CD14-positive monocyte (primary cell): ENCODE data around the gene NPHP3. TPM values are rescaled to one million over a fixed set of nuclear protein-coding genes. Genes with fewer than 3 reads are reported as not detected.
A peak's percentile ranks its signal among the peaks of the same experiment; 100 is the strongest.

Source experiments
- DNase-seq, 3 donors: peaks; one replicate each; pipeline ENCODE4 v3.0.0-alpha.2; 2011 to 2022
- H2AFZ ChIP-seq: 2 replicates; pipeline ENCODE4 v1.6.0; 2012; ENCODE audit warnings: mild to moderate bottlenecking, low read depth, low read length, inconsistent platforms; ENCODE audit not compliant: insufficient read depth, poor library complexity, severe bottlenecking
- H3K27ac ChIP-seq, 2 donors: 1 replicate in 1 of 2; 2 replicates in 1 of 2; pipeline ENCODE4 v1.5.1; 2012 to 2013; ENCODE audit warnings: low read length in 2 of 2, control low read depth in 1 of 2, inconsistent platforms in 1 of 2, low read depth in 1 of 2, mild to moderate bottlenecking in 1 of 2
- H3K27me3 ChIP-seq, 2 donors: one replicate each; pipeline versions ENCODE4 v1.6.0 to v1.6.1; 2011 to 2013; ENCODE audit warnings: low read length in 2 of 2; ENCODE audit not compliant: control insufficient read depth in 2 of 2, insufficient read depth in 2 of 2
- H3K36me3 ChIP-seq, 2 donors: replicated peaks in 1 of 2; 1 replicate in 1 of 2; 2 replicates in 1 of 2; pipeline versions ENCODE4 v1.5.1 to v1.6.1; 2012 to 2013; ENCODE audit warnings: low read length in 2 of 2, control low read depth in 1 of 2, inconsistent platforms in 1 of 2, mild to moderate bottlenecking in 1 of 2; ENCODE audit not compliant: insufficient read depth in 2 of 2, control insufficient read depth in 1 of 2
- H3K4me1 ChIP-seq, 2 donors: 1 replicate in 1 of 2; 2 replicates in 1 of 2; pipeline versions ENCODE4 v1.5.1 to v1.6.1; 2012 to 2013; ENCODE audit warnings: low read length in 2 of 2, control low read depth in 1 of 2, inconsistent platforms in 1 of 2, mild to moderate bottlenecking in 1 of 2, moderate library complexity in 1 of 2; ENCODE audit not compliant: insufficient read depth in 2 of 2, control insufficient read depth in 1 of 2
- H3K4me2 ChIP-seq: replicated peaks from 2 replicates; pipeline ENCODE3; 2012; ENCODE audit warnings: low read length, moderate library complexity, mild to moderate bottlenecking; ENCODE audit not compliant: poor library complexity, severe bottlenecking; ENCODE audit errors: extremely low read depth
- H3K4me3 ChIP-seq, 3 experiments: fragments of 200-600 bp in 1 of 3; sonication (generic) in 1 of 3; replicated peaks in 1 of 3; 1 replicate in 2 of 3; 2 replicates in 1 of 3; pipeline ENCODE4 v1.5.1; 2011 to 2013; ENCODE audit warnings: low read length in 3 of 3, mild to moderate bottlenecking in 3 of 3, control low read depth in 2 of 3, low read depth in 2 of 3, inconsistent platforms in 1 of 3, moderate library complexity in 1 of 3
- H3K79me2 ChIP-seq: 2 replicates; pipeline ENCODE4 v1.6.0; 2012; ENCODE audit warnings: mild to moderate bottlenecking, control low read depth, inconsistent platforms, low read length, moderate library complexity; ENCODE audit not compliant: insufficient read depth
- H3K9ac ChIP-seq: 2 replicates; pipeline ENCODE4 v1.6.0; 2017; ENCODE audit warnings: low read length, mild to moderate bottlenecking; ENCODE audit not compliant: insufficient read depth, poor library complexity, severe bottlenecking
- H3K9me3 ChIP-seq, 2 donors: replicated peaks in 1 of 2; 1 replicate in 1 of 2; 2 replicates in 1 of 2; pipeline versions ENCODE4 v1.5.1 to v1.6.1; 2012 to 2013; ENCODE audit warnings: low read length in 2 of 2, control low read depth in 1 of 2; ENCODE audit not compliant: control insufficient read depth in 1 of 2, insufficient read depth in 1 of 2
- H4K20me1 ChIP-seq: 2 replicates; pipeline ENCODE4 v1.6.0; 2012; ENCODE audit warnings: mild to moderate bottlenecking, low read length, control low read depth, moderate library complexity; ENCODE audit not compliant: insufficient read depth
- H3K27ac Mint-ChIP-seq, 7 donors: one replicate each; pipeline ENCODE4 v1.8.0; 2020; ENCODE audit warnings: mild to moderate bottlenecking in 7 of 7, mixed read lengths in 7 of 7, moderate library complexity in 6 of 7, inconsistent platforms in 2 of 7
- H3K27me3 Mint-ChIP-seq, 3 donors: one replicate each; pipeline ENCODE4 v1.8.0; 2021 to 2022; ENCODE audit warnings: low read depth in 3 of 3, mild to moderate bottlenecking in 3 of 3, mixed read lengths in 3 of 3, moderate library complexity in 3 of 3, inconsistent platforms in 1 of 3
- H3K36me3 Mint-ChIP-seq, 2 donors: one replicate each; pipeline ENCODE4 v1.8.0; 2020; ENCODE audit warnings: mixed read lengths in 2 of 2, inconsistent platforms in 1 of 2, mild to moderate bottlenecking in 1 of 2
- H3K4me1 Mint-ChIP-seq: one replicate; pipeline ENCODE4 v1.8.0; 2020; ENCODE audit warnings: mild to moderate bottlenecking, mixed read lengths
- H3K4me3 Mint-ChIP-seq, 2 donors: one replicate each; pipeline ENCODE4 v1.8.0; 2020; ENCODE audit warnings: mild to moderate bottlenecking in 2 of 2, mixed read lengths in 2 of 2, moderate library complexity in 1 of 2
- H3K9me3 Mint-ChIP-seq, 7 donors: one replicate each; pipeline ENCODE4 v1.8.0; 2020 to 2022; ENCODE audit warnings: mixed read lengths in 7 of 7, mild to moderate bottlenecking in 6 of 7, moderate library complexity in 6 of 7, inconsistent platforms in 2 of 7
- WGBS: methylation state at CpG from one replicate; pipeline ENCODE4 v1.1.5; 2013; ENCODE audit warnings: missing lambda C conversion rate; ENCODE audit not compliant: insufficient coverage; 5-methylcytosine and 5-hydroxymethylcytosine counted together
- intact Hi-C, 2 donors: fragments of 100-400 bp; cut with micrococcal nuclease; formaldehyde crosslinking; loops; one replicate each; pipeline versions ENCODE4 v1.15.0 to v1.15.1; 2023
- polyA plus RNA-seq, 3 donors: library from polyadenylated mRNA; depleted of rRNA in 1 of 3; unstranded in 2 of 3; stranded (reverse) in 1 of 3; fragments of 300-500 nt in 2 of 3; fragments of >200 nt in 1 of 3; fragmentation: Illumina TruSeq in 2 of 3; gene quantifications; 1 replicate in 2 of 3; 2 replicates in 1 of 3; pipeline ENCODE4 v1.2.3, GENCODE V29; 2012 to 2021
- TF ChIP-seq, protein P1 (sequence below): fragments of 200-600 bp; IDR thresholded peaks from one replicate; pipeline ENCODE4 v1.8.0; 2022; ENCODE audit warnings: antibody characterized with exemption, mild to moderate bottlenecking

The NPHP3 gene
- polyA plus RNA-seq, 3 donors: 1.3 to 15.0 (median 2.0) TPM

DNA sequence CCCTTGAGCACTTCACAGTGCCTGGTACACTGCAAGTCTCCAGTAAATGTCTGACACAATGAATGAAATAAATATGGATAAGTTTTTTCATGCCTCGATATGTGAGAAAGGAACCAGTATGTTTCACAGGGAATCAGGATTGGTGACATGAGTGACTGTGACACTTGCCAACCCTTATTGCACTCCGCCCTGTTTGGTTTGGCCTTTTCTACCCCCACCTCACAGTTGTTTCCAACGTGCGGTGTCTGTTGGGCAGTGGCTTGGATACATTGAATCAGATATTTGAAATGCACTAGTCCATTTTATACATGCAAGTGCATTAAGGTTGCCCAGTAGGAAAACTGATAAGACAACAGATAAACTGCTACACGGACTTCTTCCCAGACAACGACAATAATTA is 2.0 kb downstream of the NPHP3 start:
- H3K36me3 Mint-ChIP-seq: peaks cover 22 to 23% of the 10 kb centered on the region in 2 donors
- peaks cover 19 to 38% of the 10 kb centered on the region in 2 donors for H3K36me3 ChIP-seq
- no peaks in the 10 kb centered on the region for H3K9me3 Mint-ChIP-seq
- intact Hi-C loops: loop anchor here (5.0 to 10.0 kb wide), 4 partner anchors 852 to 1338 kb away; partner anchors contain the start of genes SRPRB (in 2 of the 2), TOPBP1 (in 2 of the 2), CDV3 (in 1 of the 2) and NUDT16 (in 1 of the 2)
- no peak overlapping the region for H2AFZ ChIP-seq
- no peak overlapping the region for H3K27ac ChIP-seq
- H3K27me3 ChIP-seq: no peaks in the 10 kb centered on the region
- WGBS: no CpG with 5 or more reads among the region's 6 CpGs
- no peak overlapping the region for H3K9ac ChIP-seq
- H3K9me3 ChIP-seq: no peaks in the 10 kb centered on the region
- H3K4me2 ChIP-seq: no peak overlapping the region
- no peaks in the 10 kb centered on the region for H4K20me1 ChIP-seq
- peak overlapping the region in 1 of 2 donors; percentile 21 for H3K4me3 Mint-ChIP-seq
- H3K27me3 Mint-ChIP-seq: no peaks in the 10 kb centered on the region
- no peak overlapping the region for H3K27ac Mint-ChIP-seq
- peaks cover 24% of the 10 kb centered on the region for H3K4me1 Mint-ChIP-seq
- TF ChIP-seq, protein P1, sequence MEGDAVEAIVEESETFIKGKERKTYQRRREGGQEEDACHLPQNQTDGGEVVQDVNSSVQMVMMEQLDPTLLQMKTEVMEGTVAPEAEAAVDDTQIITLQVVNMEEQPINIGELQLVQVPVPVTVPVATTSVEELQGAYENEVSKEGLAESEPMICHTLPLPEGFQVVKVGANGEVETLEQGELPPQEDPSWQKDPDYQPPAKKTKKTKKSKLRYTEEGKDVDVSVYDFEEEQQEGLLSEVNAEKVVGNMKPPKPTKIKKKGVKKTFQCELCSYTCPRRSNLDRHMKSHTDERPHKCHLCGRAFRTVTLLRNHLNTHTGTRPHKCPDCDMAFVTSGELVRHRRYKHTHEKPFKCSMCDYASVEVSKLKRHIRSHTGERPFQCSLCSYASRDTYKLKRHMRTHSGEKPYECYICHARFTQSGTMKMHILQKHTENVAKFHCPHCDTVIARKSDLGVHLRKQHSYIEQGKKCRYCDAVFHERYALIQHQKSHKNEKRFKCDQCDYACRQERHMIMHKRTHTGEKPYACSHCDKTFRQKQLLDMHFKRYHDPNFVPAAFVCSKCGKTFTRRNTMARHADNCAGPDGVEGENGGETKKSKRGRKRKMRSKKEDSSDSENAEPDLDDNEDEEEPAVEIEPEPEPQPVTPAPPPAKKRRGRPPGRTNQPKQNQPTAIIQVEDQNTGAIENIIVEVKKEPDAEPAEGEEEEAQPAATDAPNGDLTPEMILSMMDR: no peak
- H3K4me1 ChIP-seq: peaks cover 21 to 26% of the 10 kb centered on the region in 2 donors
- H3K79me2 ChIP-seq: peaks cover 8% of the 10 kb centered on the region
- no peak overlapping the region for H3K4me3 ChIP-seq
- no peak for DNase-seq

DNA sequence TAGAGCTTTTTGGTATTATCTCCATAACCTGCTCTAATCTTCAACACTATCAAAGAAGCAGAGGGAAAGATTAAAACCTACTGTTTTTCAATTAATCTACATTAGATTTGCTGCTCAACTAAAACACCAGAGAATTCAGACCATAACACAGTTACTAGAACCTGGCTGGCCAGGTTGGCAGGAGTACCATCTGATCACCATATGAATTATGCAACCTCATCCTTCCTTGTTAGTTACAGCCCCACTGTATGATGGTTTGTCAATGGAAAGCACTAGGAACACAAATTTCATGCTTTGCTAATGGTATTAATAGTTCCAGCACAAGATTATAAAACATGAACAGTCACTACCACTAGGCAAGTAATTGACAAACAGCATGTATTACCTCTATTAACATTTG is 5.8 kb downstream of the NPHP3 start:
- Histone ChIP-seq H3K9me3 (no peaks in the 10 kb centered on the region), H3K36me3 (peaks cover 34 to 75% of the 10 kb centered on the region in 2 donors), H4K20me1 (no peaks in the 10 kb centered on the region), H3K4me3 (no peak overlapping the region), H3K9ac (no peak overlapping the region), H3K4me2 (no peak overlapping the region), H3K79me2 (peaks cover 4% of the 10 kb centered on the region), H3K4me1 (peaks cover 13 to 14% of the 10 kb centered on the region in 2 donors), H2AFZ (no peak overlapping the region), H3K27me3 (no peaks in the 10 kb centered on the region), H3K27ac (no peak overlapping the region)
- Mint-ChIP-seq H3K4me1 (peaks cover 16% of the 10 kb centered on the region), H3K36me3 (peaks cover 31 to 40% of the 10 kb centered on the region in 2 donors), H3K27ac (no peak overlapping the region), H3K9me3 (no peaks in the 10 kb centered on the region), H3K27me3 (no peaks in the 10 kb centered on the region), H3K4me3 (no peak overlapping the region)
- no peak for DNase-seq
- TF ChIP-seq, protein P1: no peak
- intact Hi-C loops: no loop called here
